ENCODE data around the gene BHLHA15. TPM values are rescaled to one million over a fixed set of nuclear protein-coding genes. Genes with fewer than 3 reads are reported as not detected.

BHLHA15 gene
- total and polyA plus RNA-seq, 2 of the 13 experiments (the other 11 are each of a cell fraction or from before 2014, with no cell fraction given), result 1.9 to 6.1 TPM

DNA sequence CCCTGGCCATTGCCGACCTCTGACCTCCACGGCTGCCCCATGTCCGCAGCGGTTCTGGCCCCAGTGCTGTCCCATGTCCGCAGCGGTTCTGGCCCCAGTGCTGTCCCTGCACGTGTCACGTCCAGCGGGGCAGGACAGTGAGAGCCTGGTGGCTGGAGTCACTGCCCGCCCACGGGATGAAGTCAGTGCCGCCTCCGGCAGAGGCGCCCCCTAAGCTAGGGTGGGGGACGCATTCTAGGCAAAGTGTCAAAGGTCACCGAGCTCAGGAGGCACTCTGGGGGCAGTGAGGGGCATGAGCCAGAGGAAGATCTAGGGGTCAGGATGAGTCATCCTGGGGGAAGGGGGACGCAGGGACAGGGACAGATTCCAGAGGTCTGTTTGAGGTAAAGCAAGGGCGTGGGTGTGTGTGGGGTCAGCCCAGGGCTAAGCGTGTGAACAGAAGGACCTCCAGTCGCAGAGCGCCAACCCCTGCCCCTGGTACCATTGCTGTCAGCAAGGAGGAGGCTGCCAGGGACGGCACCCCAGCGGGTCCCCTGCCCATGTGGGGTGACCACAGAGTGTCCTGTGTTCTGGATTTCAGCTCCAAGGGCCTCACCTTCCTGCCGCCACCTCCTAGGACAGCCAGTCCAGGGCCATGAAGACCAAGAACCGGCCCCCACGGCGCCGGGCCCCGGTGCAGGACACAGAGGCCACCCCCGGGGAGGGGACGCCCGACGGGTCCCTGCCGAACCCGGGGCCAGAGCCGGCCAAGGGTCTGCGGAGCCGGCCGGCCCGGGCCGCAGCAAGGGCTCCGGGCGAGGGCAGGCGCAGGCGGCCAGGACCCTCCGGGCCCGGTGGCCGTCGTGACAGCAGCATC, 665 bp downstream of the BHLHA15 start (continued):
- TF ChIP-seq, protein P1, sequence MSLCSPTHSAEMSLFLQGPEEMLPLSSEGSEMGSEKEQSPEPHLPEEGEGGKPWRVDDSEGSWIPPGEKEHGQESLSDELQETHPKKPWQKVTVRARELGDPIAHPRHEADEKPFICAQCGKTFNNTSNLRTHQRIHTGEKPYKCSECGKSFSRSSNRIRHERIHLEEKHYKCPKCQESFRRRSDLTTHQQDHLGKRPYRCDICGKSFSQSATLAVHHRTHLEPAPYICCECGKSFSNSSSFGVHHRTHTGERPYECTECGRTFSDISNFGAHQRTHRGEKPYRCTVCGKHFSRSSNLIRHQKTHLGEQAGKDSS (CRISPR knock-in tag; IDR thresholded peaks at IDR 0.05; ENCODE audit: borderline replicate concordance, low read depth), result peak; percentile 60; the same call in 1 of the 2 replicates
- TF ChIP-seq ARNT (IDR thresholded peaks at IDR 0.05) (no peak), ZBTB21 (CRISPR knock-in tag; IDR thresholded peaks at IDR 0.05) (no peak), ZNF773 (CRISPR knock-in tag; IDR thresholded peaks at IDR 0.05; ENCODE audit: borderline replicate concordance) (no peak), SP1 (IDR thresholded peaks at IDR 0.05) (no peak), SP1 (CRISPR knock-in tag; IDR thresholded peaks at IDR 0.05) (peak; percentile 17; the same call in 1 of the 2 replicates), POGZ (CRISPR knock-in tag; IDR thresholded peaks at IDR 0.05) (peak; percentile 87; the same call in 1 of the 2 replicates), KLF6 (CRISPR knock-in tag; IDR thresholded peaks at IDR 0.05) (peak; percentile 37; the same call in 1 of the 2 replicates), MTA1 (CRISPR knock-in tag; IDR thresholded peaks at IDR 0.05; ENCODE audit: borderline replicate concordance) (peak; percentile 92), PAXIP1 (CRISPR knock-in tag; conservative IDR thresholded peaks at IDR 0.05) (peak; percentile 95), ZFP41 (CRISPR knock-in tag; IDR thresholded peaks at IDR 0.05; ENCODE audit: borderline replicate concordance) (no peak), ZNF136 (CRISPR knock-in tag; IDR thresholded peaks at IDR 0.05; ENCODE audit: low read depth) (no peak), ZNF235 (CRISPR knock-in tag; IDR thresholded peaks at IDR 0.05; ENCODE audit: borderline replicate concordance) (0 out of 2 replicates have a peak, but pooled peaks have one; percentile 10), YEATS4 (CRISPR knock-in tag; IDR thresholded peaks at IDR 0.05; ENCODE audit: borderline replicate concordance) (peak; percentile 76), ZNF234 (CRISPR knock-in tag; conservative IDR thresholded peaks at IDR 0.05) (no peak), KLF15 (CRISPR knock-in tag; IDR thresholded peaks at IDR 0.05; ENCODE audit: borderline replicate concordance) (no peak)
- TF ChIP-seq, protein P2, sequence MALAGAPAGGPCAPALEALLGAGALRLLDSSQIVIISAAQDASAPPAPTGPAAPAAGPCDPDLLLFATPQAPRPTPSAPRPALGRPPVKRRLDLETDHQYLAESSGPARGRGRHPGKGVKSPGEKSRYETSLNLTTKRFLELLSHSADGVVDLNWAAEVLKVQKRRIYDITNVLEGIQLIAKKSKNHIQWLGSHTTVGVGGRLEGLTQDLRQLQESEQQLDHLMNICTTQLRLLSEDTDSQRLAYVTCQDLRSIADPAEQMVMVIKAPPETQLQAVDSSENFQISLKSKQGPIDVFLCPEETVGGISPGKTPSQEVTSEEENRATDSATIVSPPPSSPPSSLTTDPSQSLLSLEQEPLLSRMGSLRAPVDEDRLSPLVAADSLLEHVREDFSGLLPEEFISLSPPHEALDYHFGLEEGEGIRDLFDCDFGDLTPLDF (CRISPR knock-in tag; IDR thresholded peaks at IDR 0.05), result no peak
- TF ChIP-seq, protein P3, sequence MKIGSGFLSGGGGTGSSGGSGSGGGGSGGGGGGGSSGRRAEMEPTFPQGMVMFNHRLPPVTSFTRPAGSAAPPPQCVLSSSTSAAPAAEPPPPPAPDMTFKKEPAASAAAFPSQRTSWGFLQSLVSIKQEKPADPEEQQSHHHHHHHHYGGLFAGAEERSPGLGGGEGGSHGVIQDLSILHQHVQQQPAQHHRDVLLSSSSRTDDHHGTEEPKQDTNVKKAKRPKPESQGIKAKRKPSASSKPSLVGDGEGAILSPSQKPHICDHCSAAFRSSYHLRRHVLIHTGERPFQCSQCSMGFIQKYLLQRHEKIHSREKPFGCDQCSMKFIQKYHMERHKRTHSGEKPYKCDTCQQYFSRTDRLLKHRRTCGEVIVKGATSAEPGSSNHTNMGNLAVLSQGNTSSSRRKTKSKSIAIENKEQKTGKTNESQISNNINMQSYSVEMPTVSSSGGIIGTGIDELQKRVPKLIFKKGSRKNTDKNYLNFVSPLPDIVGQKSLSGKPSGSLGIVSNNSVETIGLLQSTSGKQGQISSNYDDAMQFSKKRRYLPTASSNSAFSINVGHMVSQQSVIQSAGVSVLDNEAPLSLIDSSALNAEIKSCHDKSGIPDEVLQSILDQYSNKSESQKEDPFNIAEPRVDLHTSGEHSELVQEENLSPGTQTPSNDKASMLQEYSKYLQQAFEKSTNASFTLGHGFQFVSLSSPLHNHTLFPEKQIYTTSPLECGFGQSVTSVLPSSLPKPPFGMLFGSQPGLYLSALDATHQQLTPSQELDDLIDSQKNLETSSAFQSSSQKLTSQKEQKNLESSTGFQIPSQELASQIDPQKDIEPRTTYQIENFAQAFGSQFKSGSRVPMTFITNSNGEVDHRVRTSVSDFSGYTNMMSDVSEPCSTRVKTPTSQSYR (CRISPR knock-in tag; IDR thresholded peaks at IDR 0.05; ENCODE audit: borderline replicate concordance), result peak; percentile 84

All from HepG2 (cell line).